IMR-90 (cell line): ENCODE results near the gene MAGI2. TPM values are rescaled to one million over a fixed set of nuclear protein-coding genes. Genes with fewer than 3 reads are reported as not detected.
A peak's percentile ranks its signal among the peaks of the same experiment; 100 is the strongest.

Experiments
- ATAC-seq: fragments of 200-7000 bp; cut with Tn5 transposase; 2 replicates; pipeline ENCODE4 v1.9.1; 2020; ENCODE audit warnings: low read depth, mild to moderate bottlenecking, moderate library complexity
- BruUV-seq: library from RNA; stranded (reverse); fragments of 400-500 nt; replicated peaks from 2 replicates; lab custom pipeline; 2021; lab: Mats Ljungman, UMichigan
- CTCF ChIA-PET: fragments of 300-600 bp; formaldehyde crosslinking; extraction: SDS; loops from one replicate; lab custom pipeline; 2021; ENCODE audit warnings: antibody characterized with exemption; lab: Yijun Ruan, JAX
- POLR2A ChIA-PET: fragments of 300-600 bp; sonication (Branson Sonifier 250); formaldehyde crosslinking; loops from one replicate; lab custom pipeline; 2022; ENCODE audit warnings: antibody characterized with exemption; ENCODE audit not compliant: unreplicated experiment; lab: Charles Lee
- DNase-seq: peaks from one replicate; pipeline ENCODE4 v3.0.0; 2013
- H2AFZ ChIP-seq: replicated peaks from 2 replicates; pipeline ENCODE3; 2013; ENCODE audit warnings: low read length, mild to moderate bottlenecking; ENCODE audit not compliant: poor library complexity
- H2AK5ac ChIP-seq: 2 replicates; pipeline ENCODE4 v1.6.1; 2013; ENCODE audit warnings: low read depth, low read length, inconsistent platforms
- H2AK9ac ChIP-seq: replicated peaks from 2 replicates; pipeline ENCODE3; 2013; ENCODE audit warnings: mild to moderate bottlenecking, low read depth, low read length, moderate library complexity; ENCODE audit not compliant: poor library complexity
- H2BK120ac ChIP-seq: 2 replicates; pipeline ENCODE4 v1.6.1; 2013; ENCODE audit warnings: low read depth, low read length, inconsistent platforms
- H2BK15ac ChIP-seq: 3 replicates; pipeline ENCODE4 v1.6.1; 2013; ENCODE audit warnings: low read depth, low read length, inconsistent platforms
- H2BK20ac ChIP-seq: 2 replicates; pipeline ENCODE4 v1.6.1; 2013; ENCODE audit warnings: low read depth, mild to moderate bottlenecking, inconsistent platforms, low read length, moderate library complexity
- H2BK5ac ChIP-seq: 2 replicates; pipeline ENCODE4 v1.6.1; 2013; ENCODE audit warnings: mild to moderate bottlenecking, low read depth, low read length, inconsistent platforms; ENCODE audit not compliant: poor library complexity, severe bottlenecking
- H3K14ac ChIP-seq: replicated peaks from 2 replicates; pipeline ENCODE4 v1.6.1; 2013; ENCODE audit warnings: low read depth, low read length, inconsistent platforms
- H3K18ac ChIP-seq: 2 replicates; pipeline ENCODE4 v1.6.1; 2013; ENCODE audit warnings: low read depth, low read length, control low read depth
- H3K23ac ChIP-seq: 2 replicates; pipeline ENCODE4 v1.6.1; 2013; ENCODE audit warnings: low read depth, low read length, inconsistent platforms
- H3K27ac ChIP-seq: 2 replicates; pipeline ENCODE4 v1.5.1; 2013; ENCODE audit warnings: mild to moderate bottlenecking, control low read depth, low read length; ENCODE audit not compliant: insufficient read depth
- H3K27me3 ChIP-seq: 2 replicates; pipeline ENCODE4 v1.6.1; 2013; ENCODE audit warnings: low read length; ENCODE audit not compliant: control insufficient read depth, insufficient read depth
- H3K36me3 ChIP-seq: 2 replicates; pipeline ENCODE4 v1.6.1; 2013; ENCODE audit warnings: low read length, mixed read lengths; ENCODE audit not compliant: control insufficient read depth, insufficient read depth
- H3K4ac ChIP-seq: 2 replicates; pipeline ENCODE4 v1.6.1; 2013; ENCODE audit warnings: low read depth, low read length, inconsistent platforms
- H3K4me1 ChIP-seq: 2 replicates; pipeline ENCODE4 v1.6.1; 2013; ENCODE audit warnings: low read length, mixed read lengths; ENCODE audit not compliant: control insufficient read depth, insufficient read depth
- H3K4me2 ChIP-seq: 2 replicates; pipeline ENCODE4 v1.6.1; 2013; ENCODE audit warnings: low read depth, mild to moderate bottlenecking, control low read depth, low read length, moderate library complexity
- H3K4me3 ChIP-seq: 2 replicates; pipeline ENCODE4 v1.5.1; 2013; ENCODE audit warnings: low read depth, mild to moderate bottlenecking, control low read depth, low read length, moderate library complexity; ENCODE audit not compliant: insufficient read depth
- H3K56ac ChIP-seq: 2 replicates; pipeline ENCODE4 v1.6.1; 2013; ENCODE audit warnings: low read length, inconsistent platforms; ENCODE audit not compliant: insufficient read depth; ENCODE audit errors: extremely low read depth
- H3K79me1 ChIP-seq, 2 experiments: 2 replicates each; pipeline ENCODE4 v1.6.1; 2013; ENCODE audit warnings: low read length in 2 of 2, inconsistent platforms in 1 of 2, low read depth in 1 of 2
- H3K9ac ChIP-seq: 2 replicates; pipeline ENCODE4 v1.6.1; 2013; ENCODE audit warnings: low read depth, low read length, control low read depth
- H3K9me1 ChIP-seq: 2 replicates; pipeline ENCODE4 v1.6.1; 2013; ENCODE audit warnings: low read length, inconsistent platforms; ENCODE audit not compliant: insufficient read depth
- H3K9me3 ChIP-seq: 2 replicates; pipeline ENCODE4 v1.6.1; 2013; ENCODE audit warnings: low read length; ENCODE audit not compliant: control insufficient read depth, insufficient read depth
- H4K20me1 ChIP-seq: 2 replicates; pipeline ENCODE4 v1.6.1; 2013; ENCODE audit warnings: low read length, inconsistent platforms; ENCODE audit not compliant: insufficient read depth
- H4K5ac ChIP-seq: 2 replicates; pipeline ENCODE4 v1.6.1; 2013; ENCODE audit warnings: mild to moderate bottlenecking, low read depth, low read length, control low read depth
- H4K8ac ChIP-seq, 2 experiments: 2 replicates each; pipeline ENCODE4 v1.6.1; 2013; ENCODE audit warnings: low read depth in 2 of 2, low read length in 2 of 2, control low read depth in 1 of 2, inconsistent platforms in 1 of 2
- H4K91ac ChIP-seq: 2 replicates; pipeline ENCODE4 v1.6.1; 2013; ENCODE audit warnings: low read depth, low read length, inconsistent platforms; ENCODE audit not compliant: insufficient read depth
- ELK1 ChIP-seq: fragments of 150-350 bp; IDR thresholded peaks from 2 replicates; pipeline ENCODE4 v1.6.1; 2016; ENCODE audit warnings: low read depth, mild to moderate bottlenecking, low read length, moderate library complexity, borderline replicate concordance
- MXI1 ChIP-seq: IDR thresholded peaks from 2 replicates; pipeline ENCODE4 v1.6.1; 2012; ENCODE audit warnings: low read depth, mild to moderate bottlenecking, low read length, moderate library complexity, borderline replicate concordance
- RCOR1 ChIP-seq: IDR thresholded peaks from 2 replicates; pipeline ENCODE4 v1.6.1; 2012; ENCODE audit warnings: mild to moderate bottlenecking, low read length, improper control_type of control experiment; ENCODE audit not compliant: insufficient replicate concordance
- RFX5 ChIP-seq: IDR thresholded peaks from 2 replicates; pipeline ENCODE4 v1.8.0; 2012; ENCODE audit warnings: low read depth, mild to moderate bottlenecking, low read length, moderate library complexity
- WGBS, 2 experiments: methylation state at CpG; one replicate each; pipeline versions ENCODE4 v1.1.5 to v1.1.7; 2013; ENCODE audit warnings: missing lambda C conversion rate in 2 of 2; ENCODE audit not compliant: insufficient read length in 1 of 2; ENCODE audit errors: extremely low coverage in 2 of 2; 5-methylcytosine and 5-hydroxymethylcytosine counted together
- dilution Hi-C: fragments of 300-500 bp; cut with HindIII; formaldehyde crosslinking; loops from one replicate; pipeline ENCODE4 v1.14.3; 2018; ENCODE audit warnings: low sequenced_read_pairs; ENCODE audit not compliant: unreplicated experiment
- in situ Hi-C: fragments of 300-500 bp; cut with MboI; formaldehyde crosslinking; loops from 3 replicates; pipeline ENCODE4 v1.14.3; 2019; ENCODE audit warnings: low sequenced_read_pairs, inconsistent platforms, mixed read lengths
- intact Hi-C: fragments of 100-400 bp; cut with micrococcal nuclease; formaldehyde crosslinking; loops from 2 replicates; pipeline ENCODE4 v1.10.0; 2022
- polyA plus RNA-seq, 3 experiments: library from polyadenylated mRNA; depleted of rRNA; stranded (reverse); fragments of >200 nt; gene quantifications; 2 replicates each; pipeline ENCODE4 v1.2.3, GENCODE V29; 2012; ENCODE audit warnings: low replicate concordance in 1 of 3
- total RNA-seq: library from RNA; depleted of rRNA; stranded (reverse); fragments of >200 nt; gene quantifications from 2 replicates; pipeline ENCODE4 v1.2.3, GENCODE V29; 2012

The MAGI2 gene
- total and polyA plus RNA-seq, 2 of the 4 experiments (the other 2 are of a cell fraction), result 2.5 to 17.9 TPM

- Histone ChIP-seq H3K9ac (no peak overlapping the region), H3K9me1 (peaks cover 1% of the 10 kb centered on the region; the same call in 1 of the 2 replicates), H3K18ac (no peak overlapping the region), H4K91ac (no peak overlapping the region; the same call in 1 of the 2 replicates), H4K20me1 (no peaks in the 10 kb centered on the region; the same call in 1 of the 2 replicates), H3K9me3 (0 out of 2 replicates have a peak, but pooled peaks cover 3% of the 10 kb centered on the region), H2BK5ac (peak overlapping the region; percentile 58), H2BK15ac (no peak overlapping the region), H3K27ac (no peak overlapping the region), H2BK120ac (0 out of 2 replicates have a peak overlapping the region, but pooled peaks have one; percentile 49), H4K8ac (peak overlapping the region in 1 of 2 experiments; percentile 45; a peak in 1 of 4 replicates), H3K14ac (peak overlapping the region; percentile 55; the same call in 1 of the 2 replicates), H3K23ac (peak overlapping the region; percentile 54; the same call in 1 of the 2 replicates), H3K27me3 (no peaks in the 10 kb centered on the region), H3K4me3 (no peak overlapping the region), H3K56ac (no peak overlapping the region), H2AK5ac (no peak overlapping the region), H2BK20ac (peak overlapping the region; percentile 37; the same call in 1 of the 2 replicates), H2AK9ac (no peak overlapping the region), H3K4me1 (no peaks in the 10 kb centered on the region; the same call in 1 of the 2 replicates), H3K4me2 (no peak overlapping the region), H4K5ac (no peak overlapping the region), H3K79me1 (peaks cover 3 to 20% of the 10 kb centered on the region in 2 experiments; a peak in 3 of 4 replicates), H2AFZ (no peak overlapping the region), H3K4ac (peak overlapping the region; percentile 59; the same call in 1 of the 2 replicates), H3K36me3 (no peaks in the 10 kb centered on the region)
- BruUV-seq, result no TSS peak
- in situ Hi-C loops, result no loop called here
- no peak for DNase-seq
- ChIA-PET CTCF (interaction anchor here (0.6 kb wide), 1 partner anchor 13 kb away, joined by 4 read pairs; no protein-coding TSS in a partner anchor), POLR2A (no interaction called here)
- dilution Hi-C loops, result no loop called here
- ATAC-seq, result no peak
- no CpG with 5 or more reads among the region's 4 CpGs for WGBS, 2 experiments
- intact Hi-C loops, result no loop called here
- TF ChIP-seq MXI1 (no peak), ELK1 (no peak), RCOR1 (no peak), RFX5 (no peak)
These were observed 362.5 kb downstream of the MAGI2 start for GRCh38 chr7:79091011-79091410.
